ENCODE data around the gene ZFR. TPM values are rescaled to one million over a fixed set of nuclear protein-coding genes. Genes with fewer than 3 reads are reported as not detected.

Gene ZFR
- total and polyA plus RNA-seq, 2 donors from 2014 or later = 25.7 to 65.2 TPM

GRCh38 chr5:32384621-32385020 lies 59.9 kb downstream of the ZFR start:
- Histone ChIP-seq H3K36me3 (ENCODE audit: control insufficient read depth in 2 of 3, insufficient read depth in 3 of 3, low read length in 3 of 3) (peaks cover 11 to 30% (median 16%) of the 10 kb centered on the region in 3 donors), H3K27me3 (ENCODE audit: control insufficient read depth, insufficient read depth, low read length) (no peaks in the 10 kb centered on the region), H3K4me1 (ENCODE audit: control insufficient read depth in 2 of 3, insufficient read depth in 2 of 3, low read depth in 1 of 3, low read length in 3 of 3) (no peaks in the 10 kb centered on the region), H3K4me3 (ENCODE audit: low read length in 3 of 3) (no peak overlapping the region), H3K9ac (ENCODE audit: low read length in 3 of 3) (no peak overlapping the region), H3K27ac (ENCODE audit: low read depth in 2 of 2, low read length in 2 of 2) (no peak overlapping the region), H3K9me3 (ENCODE audit: control insufficient read depth in 2 of 3, insufficient read depth in 1 of 3, low read length in 3 of 3) (no peaks in the 10 kb centered on the region)
- TF ChIP-seq CTCF (IDR thresholded peaks at IDR 0.05; ENCODE audit: borderline replicate concordance, extremely low read depth, insufficient read depth) = no peak
- DNase-seq (no peak), FAIRE-seq (no peak)
- intact Hi-C loops (cut with DNase I) = no loop called here

- Histone ChIP-seq H3K4me1 (ENCODE audit: control insufficient read depth in 2 of 3, insufficient read depth in 2 of 3, low read depth in 1 of 3, low read length in 3 of 3) (no peaks in the 10 kb centered on the region), H3K27ac (ENCODE audit: low read depth in 2 of 2, low read length in 2 of 2) (no peak overlapping the region), H3K36me3 (ENCODE audit: control insufficient read depth in 2 of 3, insufficient read depth in 3 of 3, low read length in 3 of 3) (peaks cover 10 to 26% (median 12%) of the 10 kb centered on the region in 3 donors), H3K27me3 (ENCODE audit: control insufficient read depth, insufficient read depth, low read length) (no peaks in the 10 kb centered on the region), H3K9ac (ENCODE audit: low read length in 3 of 3) (no peak overlapping the region), H3K4me3 (ENCODE audit: low read length in 3 of 3) (no peak overlapping the region), H3K9me3 (ENCODE audit: control insufficient read depth in 2 of 3, insufficient read depth in 1 of 3, low read length in 3 of 3) (no peaks in the 10 kb centered on the region)
- intact Hi-C loops (cut with DNase I) = no loop called here
- TF ChIP-seq CTCF (IDR thresholded peaks at IDR 0.05; ENCODE audit: borderline replicate concordance, extremely low read depth, insufficient read depth) = no peak
- DNase-seq (no peak), FAIRE-seq (no peak)
Observed at GRCh38 chr5:32383586-32383985, 61.0 kb downstream of the ZFR start.

- TF ChIP-seq CTCF (IDR thresholded peaks at IDR 0.05; ENCODE audit: borderline replicate concordance, extremely low read depth, insufficient read depth) = no peak
- Histone ChIP-seq H3K9me3 (ENCODE audit: control insufficient read depth in 2 of 3, insufficient read depth in 1 of 3, low read length in 3 of 3) (no peaks in the 10 kb centered on the region), H3K36me3 (ENCODE audit: control insufficient read depth in 2 of 3, insufficient read depth in 3 of 3, low read length in 3 of 3) (peaks cover 10 to 26% (median 12%) of the 10 kb centered on the region in 3 donors), H3K4me3 (ENCODE audit: low read length in 3 of 3) (no peak overlapping the region), H3K27ac (ENCODE audit: low read depth in 2 of 2, low read length in 2 of 2) (no peak overlapping the region), H3K27me3 (ENCODE audit: control insufficient read depth, insufficient read depth, low read length) (no peaks in the 10 kb centered on the region), H3K9ac (ENCODE audit: low read length in 3 of 3) (no peak overlapping the region), H3K4me1 (ENCODE audit: control insufficient read depth in 2 of 3, insufficient read depth in 2 of 3, low read depth in 1 of 3, low read length in 3 of 3) (no peaks in the 10 kb centered on the region)
- no peak for FAIRE-seq
- intact Hi-C loops (cut with DNase I) = no loop called here
- DNase-seq = no peak
Observed at GRCh38 chr5:32383065-32383464, 61.5 kb downstream of the ZFR start.

GRCh38 chr5:32379421-32379820 lies 65.1 kb downstream of the ZFR start:
- no peak for DNase-seq
- Histone ChIP-seq H3K9ac (ENCODE audit: low read length in 3 of 3) (no peak overlapping the region), H3K36me3 (ENCODE audit: control insufficient read depth in 2 of 3, insufficient read depth in 3 of 3, low read length in 3 of 3) (peaks cover 3 to 15% (median 10%) of the 10 kb centered on the region in 3 donors), H3K4me3 (ENCODE audit: low read length in 3 of 3) (no peak overlapping the region), H3K4me1 (ENCODE audit: control insufficient read depth in 2 of 3, insufficient read depth in 2 of 3, low read depth in 1 of 3, low read length in 3 of 3) (no peaks in the 10 kb centered on the region), H3K27ac (ENCODE audit: low read depth in 2 of 2, low read length in 2 of 2) (no peak overlapping the region), H3K9me3 (ENCODE audit: control insufficient read depth in 2 of 3, insufficient read depth in 1 of 3, low read length in 3 of 3) (no peaks in the 10 kb centered on the region), H3K27me3 (ENCODE audit: control insufficient read depth, insufficient read depth, low read length) (no peaks in the 10 kb centered on the region)
- intact Hi-C loops (cut with DNase I) = no loop called here
- no peak for TF ChIP-seq CTCF (IDR thresholded peaks at IDR 0.05; ENCODE audit: borderline replicate concordance, extremely low read depth, insufficient read depth)
- no peak for FAIRE-seq

All from kidney (tissue), 14 donors.